GM18507 (cell line): ENCODE data around the gene CLCN7.
A peak's percentile ranks its signal among the peaks of the same experiment; 100 is the strongest.

Source experiments
- DNase-seq: peaks from one replicate; pipeline ENCODE4 v3.0.0; 2011; ENCODE audit warnings: low read depth; ENCODE audit not compliant: insufficient read length; ENCODE audit errors: extremely low spot score
- FAIRE-seq: peaks from 2 replicates; lab custom pipeline; 2011; peaks lifted over from hg19 to GRCh38; lab: Jason Lieb, UNC

CLCN7 gene

DNA sequence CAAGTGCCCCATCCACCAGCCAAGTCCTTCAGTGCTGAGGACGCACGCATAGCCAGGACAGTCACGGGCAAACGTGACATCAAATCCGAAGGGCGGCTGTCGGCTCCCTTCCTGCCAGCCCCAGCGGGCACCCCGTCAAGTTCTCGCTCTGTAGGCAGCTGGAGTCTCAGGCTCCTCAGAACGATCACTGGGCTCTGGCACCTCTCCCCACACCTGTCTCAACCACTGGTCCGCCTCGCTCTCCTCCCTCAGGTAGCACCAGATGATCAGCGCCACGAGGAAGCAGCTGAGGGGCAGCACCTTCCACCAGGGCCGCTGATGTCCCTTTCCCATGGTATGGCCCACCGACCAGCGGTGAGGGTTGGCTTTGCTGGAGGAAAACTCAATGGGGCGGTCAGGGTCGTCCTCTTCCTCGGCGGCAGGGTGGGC lies 54.7 kb downstream of the CLCN7 start:
- DNase-seq (no peak), FAIRE-seq (no peak)

DNA sequence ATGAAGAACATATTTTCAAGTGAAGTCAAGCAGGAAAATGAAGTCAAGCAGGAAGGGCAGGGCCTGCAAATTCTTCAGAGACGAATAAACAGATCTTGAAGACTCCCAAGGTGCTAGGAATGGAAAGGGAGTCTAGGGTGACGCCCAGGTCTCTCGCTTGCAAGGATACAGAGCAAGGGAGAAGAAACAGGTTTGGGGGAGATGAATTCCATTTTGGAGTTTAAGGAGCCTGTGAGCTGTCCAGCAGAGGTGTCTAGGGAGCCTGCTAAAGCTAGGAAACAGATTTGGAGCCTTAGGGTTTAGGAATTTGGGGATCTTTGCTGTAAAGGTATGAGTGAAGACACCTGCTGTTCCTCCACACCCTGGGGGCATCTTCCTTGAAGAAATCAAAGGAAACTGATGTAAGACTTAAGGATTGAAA lies 58.3 kb downstream of the CLCN7 start:
- DNase-seq = no peak
- FAIRE-seq = no peak

DNA sequence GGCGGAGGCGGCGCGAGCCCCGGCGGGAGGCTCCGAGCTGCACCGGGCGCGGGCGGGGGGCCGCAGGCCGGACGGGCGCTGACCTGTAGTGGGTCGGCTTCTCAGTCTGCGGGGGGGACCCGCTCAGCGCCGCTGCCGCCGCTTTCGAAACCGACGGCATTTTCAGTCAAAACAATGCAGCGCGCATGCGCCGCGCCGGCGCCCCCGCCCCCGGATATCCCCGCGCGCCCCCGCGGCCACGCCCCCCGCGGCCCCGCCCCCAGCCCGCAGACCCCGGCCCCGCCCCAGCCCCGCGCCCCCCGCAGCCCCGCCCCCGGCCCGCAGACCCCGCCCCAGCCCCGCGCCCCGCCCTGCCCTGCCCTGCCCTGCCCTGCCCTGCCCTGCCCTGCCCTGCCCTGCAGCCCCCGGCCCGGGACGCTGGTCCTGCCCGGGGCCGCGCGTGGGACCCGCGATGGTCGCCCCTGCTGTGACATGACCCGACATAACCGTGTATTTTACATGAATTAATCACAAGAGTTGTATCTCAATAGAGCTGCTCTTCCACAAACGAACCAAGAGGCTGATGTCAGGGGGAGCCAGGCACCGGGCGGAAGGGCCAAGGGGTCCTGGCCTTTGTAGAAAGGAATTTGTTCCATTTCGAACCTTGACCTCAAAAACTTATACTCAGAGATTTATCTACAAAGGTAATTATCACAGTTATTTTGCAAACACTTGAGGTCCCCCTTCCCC lies 60.1 kb downstream of the CLCN7 start, which contains the start of gene UNKL:
TSS of gene UNKL (minus strand) at position 173 of the 729 bp plus-strand sequence. CDS start at position 160, 13 bp downstream.
- FAIRE-seq = no peak
- DNase-seq = peak; percentile 78

DNA sequence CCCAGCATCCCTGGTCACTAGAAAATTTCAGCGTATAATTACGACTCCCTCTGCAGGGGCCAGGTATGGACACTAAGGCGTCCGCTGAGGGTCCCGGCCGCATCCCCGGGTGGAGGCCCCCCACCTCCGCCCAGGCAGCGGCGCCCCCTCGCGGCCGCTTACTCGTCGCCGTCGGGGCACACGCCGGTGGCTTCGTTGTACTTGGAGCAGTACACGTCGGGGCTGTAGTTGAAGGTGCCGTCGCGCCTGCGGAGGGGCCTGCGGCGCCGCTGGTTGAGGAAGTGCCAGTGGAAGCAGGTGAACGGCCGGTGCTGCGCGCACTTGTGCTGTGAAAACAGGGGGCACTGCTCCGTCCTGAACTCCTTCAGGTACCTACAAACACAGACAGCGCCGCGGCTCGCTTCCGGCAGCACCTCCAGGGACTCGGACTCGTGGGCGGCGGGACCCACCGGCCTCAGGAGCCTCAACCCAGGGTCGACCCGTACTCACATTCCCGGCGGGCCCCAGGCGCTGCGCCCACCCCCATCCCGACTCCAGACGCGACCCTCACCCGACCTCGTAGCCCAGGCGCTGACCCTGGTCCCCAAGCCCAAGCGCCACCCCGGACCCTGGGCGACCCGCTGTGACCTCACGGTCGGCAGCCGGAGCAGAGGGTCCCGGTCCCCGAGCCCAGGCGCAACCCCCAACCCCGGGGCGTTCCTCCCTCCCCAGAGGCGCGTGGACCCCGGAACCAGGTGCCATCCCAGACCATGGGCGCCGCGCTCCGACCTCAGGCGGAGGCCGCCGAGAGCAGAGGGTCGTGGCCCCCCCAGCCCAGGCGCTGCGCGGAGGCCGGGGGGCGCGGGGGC lies 60.9 kb downstream of the CLCN7 start:
- no peak for FAIRE-seq
- DNase-seq = no peak

DNA sequence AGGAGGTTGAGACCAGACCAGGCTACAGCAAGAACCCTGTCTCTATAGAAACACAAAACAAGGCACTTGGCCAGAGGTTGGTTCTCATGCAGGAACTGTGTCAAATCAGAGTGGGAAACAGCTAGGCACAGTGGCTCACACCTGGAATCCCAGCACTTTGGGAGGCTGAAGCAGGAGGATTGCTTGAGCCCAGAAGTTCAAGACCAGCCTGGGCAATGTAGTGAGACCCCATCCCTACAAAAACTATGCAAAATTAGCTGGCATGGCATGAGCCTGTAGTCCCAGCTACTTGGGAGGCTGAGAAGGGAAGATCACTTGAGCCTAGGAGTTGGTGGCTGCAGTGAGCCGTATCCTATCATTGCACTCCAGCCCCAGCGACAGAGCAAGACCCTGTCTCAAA lies 62.0 kb downstream of the CLCN7 start:
- DNase-seq = no peak
- FAIRE-seq = no peak

- FAIRE-seq = peak; percentile 86
Observed at GRCh38 chr16:1408171-1408837, 66.5 kb downstream of the CLCN7 start.

GRCh38 chr16:1407753-1408152 lies 67.1 kb downstream of the CLCN7 start:
- no peak for FAIRE-seq
- no peak for DNase-seq

More at GRCh38 chr16:1408171-1408837, 66.5 kb downstream of the CLCN7 start:
- peak; percentile 90 for DNase-seq

DNA sequence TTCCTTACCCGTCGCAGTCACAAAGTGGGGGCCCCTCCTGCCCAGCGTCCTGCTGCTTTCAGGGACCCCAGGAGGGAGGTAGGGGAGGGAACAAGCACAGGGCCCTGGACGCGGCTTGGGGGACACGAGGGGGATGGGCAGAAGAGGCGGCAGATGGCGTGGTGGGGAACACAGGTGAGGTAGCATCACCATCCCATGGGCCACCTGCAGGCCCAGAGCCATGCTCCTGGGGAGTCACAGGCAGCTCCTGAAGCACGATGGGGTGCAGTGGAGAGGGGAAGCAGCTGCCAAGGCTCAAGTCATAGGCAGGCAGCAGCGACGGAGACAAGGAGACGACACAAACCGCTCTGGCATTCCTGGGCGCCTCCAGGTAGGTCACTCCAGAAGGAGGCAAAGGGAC lies 71.1 kb downstream of the CLCN7 start:
- FAIRE-seq = no peak
- DNase-seq = no peak

GRCh38 chr16:1403036-1403435 lies 71.8 kb downstream of the CLCN7 start:
- no peak for FAIRE-seq
- DNase-seq = no peak

DNA sequence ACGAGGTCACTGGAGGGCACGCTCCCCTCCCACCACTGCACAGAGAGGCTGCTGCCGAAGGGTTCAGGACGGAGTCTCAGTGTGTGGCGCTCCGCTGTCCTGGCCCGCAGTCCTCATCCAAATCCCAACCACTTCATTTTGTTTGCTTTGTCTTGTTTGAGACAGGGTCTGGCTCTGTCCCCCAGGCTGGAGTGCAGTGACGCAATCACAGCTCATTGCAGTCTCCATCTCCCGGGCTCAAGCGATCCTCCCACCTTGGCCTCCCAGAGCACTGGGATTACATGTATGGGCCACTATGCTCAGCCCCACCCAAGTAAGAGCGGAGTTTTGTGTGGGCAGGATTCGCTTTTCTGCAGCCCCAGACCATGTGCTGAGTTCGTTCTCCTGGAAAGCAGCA lies 73.1 kb downstream of the CLCN7 start:
- no peak for FAIRE-seq
- no peak for DNase-seq

DNA sequence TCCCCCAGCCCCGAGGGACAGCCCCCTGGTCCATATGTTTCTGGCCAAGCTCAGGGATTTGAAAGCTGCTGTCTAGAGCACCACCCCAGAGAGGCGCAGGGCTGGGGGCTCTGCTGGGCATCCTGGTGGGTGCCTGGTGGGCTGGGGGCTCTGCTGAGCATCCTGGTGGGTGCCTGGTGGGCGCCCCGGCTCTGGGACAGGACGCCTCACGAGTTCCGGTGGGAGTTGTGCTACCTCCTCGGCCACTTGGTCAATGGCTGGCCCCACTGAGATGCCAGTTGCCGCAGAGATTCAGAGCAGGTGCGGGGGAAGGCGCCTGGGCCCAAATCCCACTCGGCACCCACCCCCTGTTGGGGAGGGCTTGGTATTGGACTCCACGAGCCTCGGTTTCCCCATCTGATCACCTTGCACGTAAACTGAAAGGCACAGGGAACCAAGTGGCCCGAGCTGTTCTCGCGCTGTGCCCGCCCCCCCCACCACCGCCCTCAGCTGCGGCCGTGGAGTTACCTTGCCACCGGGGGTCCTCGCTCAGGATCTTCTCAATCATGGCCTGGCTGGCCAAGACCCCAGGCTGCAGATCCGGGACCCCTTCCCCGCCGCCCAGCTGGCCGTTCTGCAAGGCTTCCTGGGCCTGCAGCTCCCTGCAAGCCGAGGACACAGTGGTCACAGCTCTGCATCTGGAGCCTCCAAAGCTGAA lies 73.6 kb downstream of the CLCN7 start:
- no peak for FAIRE-seq
- DNase-seq = no peak

- FAIRE-seq = no peak
- no peak for DNase-seq
Observed at GRCh38 chr16:1398826-1399581, 75.8 kb downstream of the CLCN7 start.

GRCh38 chr16:1398351-1398750 lies 76.5 kb downstream of the CLCN7 start:
- DNase-seq (no peak), FAIRE-seq (no peak)

DNA sequence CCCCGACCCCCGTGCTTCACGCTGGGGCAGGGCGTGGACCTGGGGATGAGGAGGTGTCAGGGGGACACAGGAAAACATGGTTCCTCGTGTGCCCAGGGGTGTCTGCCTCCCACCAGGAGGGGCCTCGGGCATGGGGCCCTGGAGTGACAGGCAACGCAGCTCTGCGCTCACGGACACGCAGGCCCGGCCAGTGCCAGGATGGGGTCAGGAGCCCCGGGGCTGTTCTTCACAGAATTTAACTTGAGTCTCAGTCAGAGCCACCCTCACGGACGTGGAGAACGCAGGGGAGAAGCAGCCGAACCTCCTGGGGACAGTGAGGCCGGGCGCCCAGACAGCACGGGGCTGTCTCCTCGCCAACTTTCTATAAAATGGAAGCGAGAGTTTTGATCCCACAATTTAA lies 77.0 kb downstream of the CLCN7 start:
- FAIRE-seq = no peak
- DNase-seq = no peak

DNA sequence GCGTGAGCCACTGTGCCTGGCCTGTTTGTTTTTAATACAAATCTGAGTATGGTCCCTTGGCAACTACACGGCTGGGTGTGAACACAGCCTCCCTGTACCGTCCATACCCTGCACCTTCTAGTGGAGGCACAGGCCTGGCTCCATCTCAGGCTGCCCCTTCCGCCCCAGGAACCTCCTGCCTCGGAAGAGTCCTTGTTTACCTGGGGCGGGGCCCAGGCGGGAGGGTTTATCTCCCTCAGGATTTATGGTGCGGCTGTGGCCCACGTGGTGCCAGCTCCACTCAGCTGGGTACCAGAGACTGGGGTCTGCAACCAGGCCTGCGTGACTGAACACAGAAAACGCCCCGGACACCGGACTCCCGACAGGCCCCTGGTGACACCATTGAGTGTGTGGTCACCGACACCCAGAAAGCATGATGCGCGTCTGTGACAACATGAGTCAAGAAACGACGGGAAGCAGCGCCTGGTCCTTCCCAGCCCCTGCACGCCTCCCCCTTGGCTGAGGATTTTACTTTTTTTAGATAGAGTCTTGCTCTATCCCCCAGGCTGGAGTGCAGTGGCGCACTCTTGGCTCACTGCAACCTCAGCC lies 79.3 kb downstream of the CLCN7 start:
- no peak for FAIRE-seq
- no peak for DNase-seq
